HFF-Myc (cell line): ENCODE results near the gene NWD2.

Experiments used
- DNase-seq: peaks from one replicate; pipeline ENCODE4 v3.0.0-alpha.2; 2011; ENCODE audit warnings: low read depth; ENCODE audit errors: extremely low read depth
- H3K4me3 ChIP-seq: replicated peaks from 2 replicates; pipeline ENCODE4 v1.5.1; 2011; ENCODE audit warnings: low read depth, mild to moderate bottlenecking, control low read depth, low read length
- CTCF ChIP-seq: IDR thresholded peaks from 2 replicates; pipeline ENCODE4 v1.5.1; 2012; ENCODE audit warnings: mild to moderate bottlenecking, low read depth, low read length, control low read depth; ENCODE audit errors: missing control alignments

The NWD2 gene

GRCh38 chr4:37279894-37280592 lies 35.5 kb downstream of the NWD2 start:
- DNase-seq = no peak
- TF ChIP-seq CTCF = no peak
- no peak overlapping the region for H3K4me3 ChIP-seq

- no peak overlapping the region for H3K4me3 ChIP-seq
- no peak for DNase-seq
- TF ChIP-seq CTCF = no peak
These were observed 54.9 kb downstream of the NWD2 start for GRCh38 chr4:37299468-37299867.

- no peak for DNase-seq
- TF ChIP-seq CTCF = no peak
- H3K4me3 ChIP-seq = no peak overlapping the region
These were observed 60.1 kb downstream of the NWD2 start for GRCh38 chr4:37304612-37305011.

GRCh38 chr4:37305984-37306383 lies 61.4 kb downstream of the NWD2 start:
- no peak overlapping the region for H3K4me3 ChIP-seq
- DNase-seq = no peak
- no peak for TF ChIP-seq CTCF

GRCh38 chr4:37317104-37317643 lies 72.6 kb downstream of the NWD2 start:
- no peak overlapping the region for H3K4me3 ChIP-seq
- DNase-seq = no peak
- no peak for TF ChIP-seq CTCF

- DNase-seq = no peak
- TF ChIP-seq CTCF = no peak
- H3K4me3 ChIP-seq = no peak overlapping the region
These were observed 76.1 kb downstream of the NWD2 start for GRCh38 chr4:37320513-37321235.
